Measurements from ENCODE around the gene CITED4.

CITED4 gene

GRCh38 chr1:40824591-40825434 is 37.4 kb downstream of the CITED4 start:
- Histone ChIP-seq H3K27me3 (ENCODE audit: insufficient read depth, low read length, poor library complexity) (no peaks in the 10 kb centered on the region), H3K9ac (ENCODE audit: low read depth, low read length) (no peak overlapping the region), H3K27ac (ENCODE audit: low read length) (no peak overlapping the region), H3K4me3 (ENCODE audit: low read depth in 1 of 2, low read length in 2 of 2) (no peak overlapping the region), H3K9me3 (ENCODE audit: insufficient read depth, low read length, severe bottlenecking) (no peaks in the 10 kb centered on the region), H3K4me1 (ENCODE audit: insufficient read depth, low read length) (no peaks in the 10 kb centered on the region), H3K4me2 (ENCODE audit: insufficient read depth, low read length) (no peak overlapping the region), H3K36me3 (ENCODE audit: insufficient read depth, low read length) (no peaks in the 10 kb centered on the region), H4K20me1 (ENCODE audit: insufficient read depth, low read length) (no peaks in the 10 kb centered on the region), H3K79me2 (ENCODE audit: insufficient read depth, low read length) (no peaks in the 10 kb centered on the region), H2AFZ (ENCODE audit: low read depth, low read length) (no peak overlapping the region)
- TF ChIP-seq EZH2 (IDR thresholded peaks at IDR 0.05; ENCODE audit: borderline replicate concordance, low read depth, low read length, severe bottlenecking) (no peak), CTCF (IDR thresholded peaks at IDR 0.05; ENCODE audit: borderline replicate concordance, extremely low read depth, low read length, poor library complexity, severe bottlenecking) (no peak)
- ATAC-seq (ENCODE audit: insufficient read depth, low read depth) (no peak), DNase-seq (no peak)

GRCh38 chr1:40823983-40824382 is 38.2 kb downstream of the CITED4 start:
- H3K79me2 ChIP-seq (ENCODE audit: insufficient read depth, low read length): no peaks in the 10 kb centered on the region
- no peak overlapping the region for H3K9ac ChIP-seq (ENCODE audit: low read depth, low read length)
- H2AFZ ChIP-seq (ENCODE audit: low read depth, low read length): no peak overlapping the region
- H3K4me2 ChIP-seq (ENCODE audit: insufficient read depth, low read length): no peak overlapping the region
- TF ChIP-seq CTCF (IDR thresholded peaks at IDR 0.05; ENCODE audit: borderline replicate concordance, extremely low read depth, low read length, poor library complexity, severe bottlenecking) (no peak), EZH2 (IDR thresholded peaks at IDR 0.05; ENCODE audit: borderline replicate concordance, low read depth, low read length, severe bottlenecking) (no peak)
- no peaks in the 10 kb centered on the region for H3K27me3 ChIP-seq (ENCODE audit: insufficient read depth, low read length, poor library complexity)
- H3K27ac ChIP-seq (ENCODE audit: low read length): no peak overlapping the region
- no peak for DNase-seq
- no peak for ATAC-seq (ENCODE audit: insufficient read depth, low read depth)
- H3K4me3 ChIP-seq (ENCODE audit: low read depth in 1 of 2, low read length in 2 of 2): no peak overlapping the region
- no peaks in the 10 kb centered on the region for H3K4me1 ChIP-seq (ENCODE audit: insufficient read depth, low read length)
- no peaks in the 10 kb centered on the region for H3K9me3 ChIP-seq (ENCODE audit: insufficient read depth, low read length, severe bottlenecking)
- no peaks in the 10 kb centered on the region for H3K36me3 ChIP-seq (ENCODE audit: insufficient read depth, low read length)
- H4K20me1 ChIP-seq (ENCODE audit: insufficient read depth, low read length): no peaks in the 10 kb centered on the region

GRCh38 chr1:40823345-40823744 is 38.8 kb downstream of the CITED4 start:
- Histone ChIP-seq H3K4me3 (ENCODE audit: low read depth in 1 of 2, low read length in 2 of 2) (no peak overlapping the region), H4K20me1 (ENCODE audit: insufficient read depth, low read length) (no peaks in the 10 kb centered on the region), H3K9ac (ENCODE audit: low read depth, low read length) (no peak overlapping the region), H3K27me3 (ENCODE audit: insufficient read depth, low read length, poor library complexity) (no peaks in the 10 kb centered on the region), H3K9me3 (ENCODE audit: insufficient read depth, low read length, severe bottlenecking) (no peaks in the 10 kb centered on the region), H3K4me1 (ENCODE audit: insufficient read depth, low read length) (no peaks in the 10 kb centered on the region), H3K36me3 (ENCODE audit: insufficient read depth, low read length) (no peaks in the 10 kb centered on the region), H2AFZ (ENCODE audit: low read depth, low read length) (no peak overlapping the region), H3K79me2 (ENCODE audit: insufficient read depth, low read length) (no peaks in the 10 kb centered on the region), H3K27ac (ENCODE audit: low read length) (no peak overlapping the region), H3K4me2 (ENCODE audit: insufficient read depth, low read length) (no peak overlapping the region)
- DNase-seq: no peak
- no peak for ATAC-seq (ENCODE audit: insufficient read depth, low read depth)
- TF ChIP-seq EZH2 (IDR thresholded peaks at IDR 0.05; ENCODE audit: borderline replicate concordance, low read depth, low read length, severe bottlenecking) (no peak), CTCF (IDR thresholded peaks at IDR 0.05; ENCODE audit: borderline replicate concordance, extremely low read depth, low read length, poor library complexity, severe bottlenecking) (no peak)

All from DND-41 (cell line).